H9 (cell line): Measurements from ENCODE around the gene MAST2. TPM values are rescaled to one million over a fixed set of nuclear protein-coding genes. Genes with fewer than 3 reads are reported as not detected.

Source experiments
- DNase-seq: peaks from one replicate; pipeline ENCODE4 v3.0.0-alpha.2; 2017
- H2AFZ ChIP-seq: one replicate; pipeline ENCODE4 v1.6.1; 2013; ENCODE audit warnings: mild to moderate bottlenecking, low read length, control low read depth, moderate library complexity
- H2AK5ac ChIP-seq: 2 replicates; pipeline ENCODE4 v1.6.1; 2013; ENCODE audit warnings: low read length, control low read depth, mixed read lengths; ENCODE audit not compliant: insufficient read length
- H2BK120ac ChIP-seq: one replicate; pipeline ENCODE4 v1.6.1; 2013; ENCODE audit warnings: low read depth, mild to moderate bottlenecking, low read length, control low read depth, inconsistent platforms; ENCODE audit not compliant: poor library complexity, severe bottlenecking
- H2BK12ac ChIP-seq: 2 replicates; pipeline ENCODE4 v1.6.1; 2013; ENCODE audit warnings: low read length, control low read depth, mixed read lengths, low read depth; ENCODE audit not compliant: insufficient read length
- H2BK15ac ChIP-seq: 2 replicates; pipeline ENCODE4 v1.6.1; 2013; ENCODE audit warnings: low read depth, low read length, control low read depth
- H2BK20ac ChIP-seq: one replicate; pipeline ENCODE4 v1.6.1; 2013; ENCODE audit warnings: low read depth, mild to moderate bottlenecking, low read length, control low read depth, inconsistent platforms; ENCODE audit not compliant: poor library complexity, severe bottlenecking
- H2BK5ac ChIP-seq: 2 replicates; pipeline ENCODE4 v1.6.1; 2013; ENCODE audit warnings: low read length, control low read depth, mixed read lengths; ENCODE audit not compliant: insufficient read length
- H3K14ac ChIP-seq: 2 replicates; pipeline ENCODE4 v1.6.1; 2013; ENCODE audit warnings: low read length, control low read depth; ENCODE audit not compliant: insufficient read depth
- H3K18ac ChIP-seq: 2 replicates; pipeline ENCODE4 v1.6.1; 2013; ENCODE audit warnings: low read depth, mild to moderate bottlenecking, mixed read lengths, low read length, control low read depth; ENCODE audit not compliant: insufficient read length
- H3K23ac ChIP-seq: 2 replicates; pipeline ENCODE4 v1.6.1; 2013; ENCODE audit warnings: low read length, control low read depth, mixed read lengths, low read depth; ENCODE audit not compliant: insufficient read length
- H3K23me2 ChIP-seq: 2 replicates; pipeline ENCODE4 v1.6.1; 2013; ENCODE audit warnings: low read depth, mild to moderate bottlenecking, mixed read lengths, low read length, control low read depth; ENCODE audit not compliant: insufficient read length, poor library complexity, severe bottlenecking
- H3K27ac ChIP-seq: 2 replicates; pipeline ENCODE4 v1.5.1; 2013; ENCODE audit warnings: low read length, control low read depth, mixed read lengths, low read depth; ENCODE audit not compliant: insufficient read length
- H3K27me3 ChIP-seq: 2 replicates; pipeline ENCODE4 v1.6.1; 2013; ENCODE audit warnings: low read length, control low read depth, inconsistent platforms; ENCODE audit not compliant: insufficient read depth
- H3K4ac ChIP-seq: 2 replicates; pipeline ENCODE4 v1.6.1; 2013; ENCODE audit warnings: low read depth, mild to moderate bottlenecking, control low read depth, inconsistent platforms, low read length, moderate library complexity
- H3K4me1 ChIP-seq: 2 replicates; pipeline ENCODE4 v1.6.1; 2013; ENCODE audit warnings: low read length, control low read depth, inconsistent platforms; ENCODE audit not compliant: insufficient read depth
- H3K4me2 ChIP-seq: 2 replicates; pipeline ENCODE4 v1.6.1; 2013; ENCODE audit warnings: low read length, control low read depth, mixed read lengths; ENCODE audit not compliant: insufficient read length, insufficient read depth
- H3K56ac ChIP-seq: 2 replicates; pipeline ENCODE4 v1.6.1; 2013; ENCODE audit warnings: low read depth, mild to moderate bottlenecking, mixed read lengths, low read length, control low read depth; ENCODE audit not compliant: insufficient read length
- H3K79me1 ChIP-seq: 2 replicates; pipeline ENCODE4 v1.6.1; 2013; ENCODE audit warnings: low read depth, mild to moderate bottlenecking, moderate library complexity, low read length, control low read depth, inconsistent platforms; ENCODE audit not compliant: insufficient read depth, poor library complexity, severe bottlenecking
- H3K79me2 ChIP-seq: 2 replicates; pipeline ENCODE4 v1.6.1; 2013; ENCODE audit warnings: low read length, control low read depth, inconsistent platforms; ENCODE audit not compliant: insufficient read depth
- H3K9ac ChIP-seq: 2 replicates; pipeline ENCODE4 v1.6.1; 2013; ENCODE audit warnings: low read length, control low read depth, mixed read lengths; ENCODE audit not compliant: insufficient read length; ENCODE audit errors: extremely low read depth
- H3K9me3 ChIP-seq: one replicate; pipeline ENCODE4 v1.6.1; 2013; ENCODE audit warnings: low read depth, low read length, inconsistent platforms; ENCODE audit not compliant: control insufficient read depth
- H3T11ph ChIP-seq: one replicate; pipeline ENCODE4 v1.6.1; 2013; ENCODE audit warnings: mild to moderate bottlenecking, low read length, control low read depth, inconsistent platforms
- H4K20me1 ChIP-seq: one replicate; pipeline ENCODE4 v1.6.1; 2013; ENCODE audit not compliant: control insufficient read depth, insufficient read length, insufficient read depth
- H4K5ac ChIP-seq: 2 replicates; pipeline ENCODE4 v1.6.1; 2013; ENCODE audit warnings: low read depth, mild to moderate bottlenecking, mixed read lengths, low read length, control low read depth; ENCODE audit not compliant: insufficient read length
- H4K8ac ChIP-seq: replicated peaks from 2 replicates; pipeline ENCODE4 v1.6.1; 2013; ENCODE audit warnings: low read length, control low read depth, mixed read lengths, low read depth; ENCODE audit not compliant: insufficient read length
- H4K91ac ChIP-seq: 2 replicates; pipeline ENCODE4 v1.6.1; 2013; ENCODE audit warnings: low read depth, mild to moderate bottlenecking, moderate library complexity, mixed read lengths, low read length, control low read depth; ENCODE audit not compliant: insufficient read length
- H3K27ac Mint-ChIP-seq, 3 experiments: 2 replicates in 2 of 3; 3 replicates in 1 of 3; pipeline ENCODE4 v1.8.0; 2020 to 2021; ENCODE audit warnings: mixed read lengths in 3 of 3, mild to moderate bottlenecking in 1 of 3, moderate library complexity in 1 of 3
- H3K27me3 Mint-ChIP-seq: 2 replicates; pipeline ENCODE4 v1.8.0; 2021; ENCODE audit warnings: low read depth, mild to moderate bottlenecking, moderate library complexity, mixed read lengths
- H3K36me3 Mint-ChIP-seq, 3 experiments: 2 replicates in 2 of 3; 3 replicates in 1 of 3; pipeline ENCODE4 v1.8.0; 2020 to 2021; ENCODE audit warnings: low read depth in 3 of 3, mixed read lengths in 3 of 3; ENCODE audit not compliant: insufficient read depth in 1 of 3
- H3K4me1 Mint-ChIP-seq, 2 experiments: 2 replicates each; pipeline ENCODE4 v1.8.0; 2020; ENCODE audit warnings: mixed read lengths in 2 of 2
- H3K4me3 Mint-ChIP-seq, 2 experiments: 2 replicates in 1 of 2; 3 replicates in 1 of 2; pipeline ENCODE4 v1.8.0; 2020 to 2021; ENCODE audit warnings: mild to moderate bottlenecking in 2 of 2, mixed read lengths in 2 of 2, moderate library complexity in 1 of 2
- H3K9me3 Mint-ChIP-seq, 2 experiments: 2 replicates in 1 of 2; 3 replicates in 1 of 2; pipeline ENCODE4 v1.8.0; 2020; ENCODE audit warnings: mild to moderate bottlenecking in 2 of 2, mixed read lengths in 2 of 2, moderate library complexity in 1 of 2
- WGBS: extraction: QIAGEN DNeasy Blood & Tissue Kit; methylation state at CpG from one replicate; pipeline ENCODE4 v1.1.7; 2013; ENCODE audit warnings: missing lambda C conversion rate, low lambda C conversion rate, mixed read lengths; ENCODE audit not compliant: insufficient read length; ENCODE audit errors: extremely low coverage; 5-methylcytosine and 5-hydroxymethylcytosine counted together
- total RNA-seq: library from RNA; stranded (reverse); gene quantifications from 2 replicates; pipeline ENCODE4 v1.2.1, GENCODE V29; 2021
- TF ChIP-seq, protein P1 (sequence below): fragments of 200-600 bp; sonication (generic); conservative IDR thresholded peaks from 3 replicates; pipeline ENCODE4 v1.8.0; 2021; ENCODE audit warnings: antibody characterized with exemption, mild to moderate bottlenecking

The MAST2 gene
- total RNA-seq, 1 experiment from 2014 or later = 28.8 TPM

DNA sequence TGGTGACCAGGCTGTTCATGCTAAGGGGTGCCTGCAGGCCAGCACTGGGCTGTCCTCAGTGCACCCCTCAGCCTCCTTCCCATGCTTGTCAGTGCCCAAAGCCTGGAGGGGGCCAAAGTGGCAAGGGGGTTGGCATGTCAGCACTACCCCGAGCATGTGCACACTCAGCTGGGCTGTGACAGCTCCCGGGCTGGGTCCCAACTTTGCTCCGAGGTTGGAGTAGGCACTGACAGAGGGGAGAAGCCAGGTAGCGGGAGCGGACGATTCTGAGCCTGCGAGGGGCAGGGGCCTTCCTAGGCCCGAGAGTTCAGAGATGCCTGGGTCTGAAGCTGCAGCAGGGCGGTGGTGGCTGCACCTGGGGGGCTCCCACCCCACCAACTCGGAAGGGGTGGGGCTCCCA lies 119.0 kb downstream of the MAST2 start:
- Histone ChIP-seq H3K56ac (no peak overlapping the region), H2AK5ac (no peak overlapping the region), H4K91ac (no peak overlapping the region), H3K23ac (no peak overlapping the region), H3K4ac (no peak overlapping the region), H3K14ac (no peak overlapping the region), H3K4me1 (peaks cover 14% of the 10 kb centered on the region), H4K5ac (no peak overlapping the region), H2BK5ac (no peak overlapping the region), H3K18ac (no peak overlapping the region), H2BK20ac (no peak overlapping the region), H3K9ac (no peak overlapping the region), H2BK120ac (no peak overlapping the region), H3K4me2 (no peak overlapping the region), H4K8ac (no peak overlapping the region), H2BK15ac (no peak overlapping the region), H2BK12ac (no peak overlapping the region), H3K9me3 (no peaks in the 10 kb centered on the region), H3K23me2 (no peaks in the 10 kb centered on the region), H3T11ph (no peak overlapping the region), H4K20me1 (no peaks in the 10 kb centered on the region), H3K27ac (no peak overlapping the region), H3K79me2 (no peaks in the 10 kb centered on the region), H2AFZ (no peak overlapping the region), H3K79me1 (no peaks in the 10 kb centered on the region), H3K27me3 (no peaks in the 10 kb centered on the region)
- H3K4me1 Mint-ChIP-seq = peaks cover 37 to 38% of the 10 kb centered on the region in 2 experiments
- no peak for DNase-seq
- 0 out of 7 replicates have a peak, but pooled peaks cover 0 to 6% (median 0%) of the 10 kb centered on the region in 3 experiments for H3K36me3 Mint-ChIP-seq
- WGBS = no CpG with 5 or more reads among the region's 10 CpGs
- no peak overlapping the region for H3K4me3 Mint-ChIP-seq
- no peaks in the 10 kb centered on the region; a peak in 1 of 5 replicates for H3K9me3 Mint-ChIP-seq
- no peaks in the 10 kb centered on the region for H3K27me3 Mint-ChIP-seq
- TF ChIP-seq, protein P1, sequence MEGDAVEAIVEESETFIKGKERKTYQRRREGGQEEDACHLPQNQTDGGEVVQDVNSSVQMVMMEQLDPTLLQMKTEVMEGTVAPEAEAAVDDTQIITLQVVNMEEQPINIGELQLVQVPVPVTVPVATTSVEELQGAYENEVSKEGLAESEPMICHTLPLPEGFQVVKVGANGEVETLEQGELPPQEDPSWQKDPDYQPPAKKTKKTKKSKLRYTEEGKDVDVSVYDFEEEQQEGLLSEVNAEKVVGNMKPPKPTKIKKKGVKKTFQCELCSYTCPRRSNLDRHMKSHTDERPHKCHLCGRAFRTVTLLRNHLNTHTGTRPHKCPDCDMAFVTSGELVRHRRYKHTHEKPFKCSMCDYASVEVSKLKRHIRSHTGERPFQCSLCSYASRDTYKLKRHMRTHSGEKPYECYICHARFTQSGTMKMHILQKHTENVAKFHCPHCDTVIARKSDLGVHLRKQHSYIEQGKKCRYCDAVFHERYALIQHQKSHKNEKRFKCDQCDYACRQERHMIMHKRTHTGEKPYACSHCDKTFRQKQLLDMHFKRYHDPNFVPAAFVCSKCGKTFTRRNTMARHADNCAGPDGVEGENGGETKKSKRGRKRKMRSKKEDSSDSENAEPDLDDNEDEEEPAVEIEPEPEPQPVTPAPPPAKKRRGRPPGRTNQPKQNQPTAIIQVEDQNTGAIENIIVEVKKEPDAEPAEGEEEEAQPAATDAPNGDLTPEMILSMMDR = no peak
- no peak overlapping the region for H3K27ac Mint-ChIP-seq
